SK-N-SH treated with all-trans-retinoic acid at 6 μM for 48 hours (cell line): ENCODE data around the gene MOV10L1.

Source experiments
- ATAC-seq: fragments of 200-7000 bp; cut with Tn5 transposase; 3 replicates; pipeline ENCODE4 v1.9.1; 2020; ENCODE audit warnings: mild to moderate bottlenecking, moderate library complexity
- ARNTL ChIP-seq: fragments of 450-650 bp; formaldehyde crosslinking; IDR thresholded peaks from 2 replicates; pipeline ENCODE4 v1.5.0; 2020; ENCODE audit warnings: low read depth, mild to moderate bottlenecking, moderate library complexity, borderline replicate concordance
- BACH2 ChIP-seq: fragments of 250-450 bp; sonication (Bioruptor Pico); IDR thresholded peaks from 2 replicates; pipeline ENCODE4 v1.9.0; 2021; ENCODE audit warnings: mild to moderate bottlenecking, borderline replicate concordance
- CREB5 ChIP-seq: fragments of 250-450 bp; sonication (Bioruptor Pico); IDR thresholded peaks from 2 replicates; pipeline ENCODE4 v1.5.1; 2020; ENCODE audit warnings: low read depth, mild to moderate bottlenecking, moderate library complexity
- CSDC2 ChIP-seq: fragments of 250-450 bp; sonication (Bioruptor Pico); IDR thresholded peaks from 2 replicates; pipeline ENCODE4 v1.5.0; 2020; ENCODE audit warnings: mild to moderate bottlenecking, moderate library complexity
- CSRNP3 ChIP-seq: fragments of 250-450 bp; sonication (Bioruptor Pico); IDR thresholded peaks from 2 replicates; pipeline ENCODE4 v1.5.1; 2021; ENCODE audit warnings: mild to moderate bottlenecking, moderate library complexity
- ESRRG ChIP-seq: fragments of 250-450 bp; sonication (Bioruptor Pico); IDR thresholded peaks from 2 replicates; pipeline ENCODE4 v1.6.1; 2021; ENCODE audit warnings: mild to moderate bottlenecking
- ISL1 ChIP-seq: fragments of 250-450 bp; sonication (Bioruptor Pico); IDR thresholded peaks from 2 replicates; pipeline ENCODE4 v2.1.2; 2022; ENCODE audit warnings: mild to moderate bottlenecking, moderate library complexity
- OSR1 ChIP-seq: fragments of 250-450 bp; sonication (Bioruptor Pico); IDR thresholded peaks from 2 replicates; pipeline ENCODE4 v1.8.0; 2022; ENCODE audit warnings: moderate library complexity, mild to moderate bottlenecking, inconsistent platforms
- PATZ1 ChIP-seq: fragments of 250-450 bp; sonication (Bioruptor Pico); IDR thresholded peaks from 2 replicates; pipeline ENCODE4 v1.8.0; 2020; ENCODE audit warnings: mild to moderate bottlenecking, moderate library complexity, borderline replicate concordance
- PPARA ChIP-seq: fragments of 250-450 bp; sonication (Bioruptor Pico); IDR thresholded peaks from 2 replicates; pipeline ENCODE4 v1.5.0; 2020; ENCODE audit warnings: mild to moderate bottlenecking, borderline replicate concordance
- RARB ChIP-seq: fragments of 250-450 bp; sonication (Bioruptor Pico); IDR thresholded peaks from 2 replicates; pipeline ENCODE4 v1.8.0; 2021; ENCODE audit warnings: mild to moderate bottlenecking, moderate library complexity
- SNAI2 ChIP-seq: fragments of 250-450 bp; sonication (Bioruptor Pico); IDR thresholded peaks from 2 replicates; pipeline ENCODE4 v1.5.0; 2020; ENCODE audit warnings: mild to moderate bottlenecking, moderate library complexity
- TCF4 ChIP-seq: fragments of 250-450 bp; sonication (Bioruptor Pico); IDR thresholded peaks from 2 replicates; pipeline ENCODE4 v1.8.0; 2021; ENCODE audit warnings: mild to moderate bottlenecking, moderate library complexity, borderline replicate concordance
- TOX ChIP-seq: fragments of 250-450 bp; sonication (Bioruptor Pico); IDR thresholded peaks from 2 replicates; pipeline ENCODE4 v1.8.0; 2021; ENCODE audit warnings: mild to moderate bottlenecking, moderate library complexity, borderline replicate concordance
- TSHZ2 ChIP-seq: fragments of 250-450 bp; sonication (Bioruptor Pico); IDR thresholded peaks from 2 replicates; pipeline ENCODE4 v1.5.0; 2020; ENCODE audit warnings: mild to moderate bottlenecking, moderate library complexity
- ZC3H10 ChIP-seq: fragments of 250-450 bp; sonication (Bioruptor Pico); IDR thresholded peaks from 2 replicates; pipeline ENCODE4 v1.5.1; 2021; ENCODE audit warnings: mild to moderate bottlenecking, moderate library complexity
- ZFP3 ChIP-seq: fragments of 250-450 bp; sonication (Bioruptor Pico); IDR thresholded peaks from 2 replicates; pipeline ENCODE4 v1.5.0; 2020; ENCODE audit warnings: mild to moderate bottlenecking, moderate library complexity
- ZFP30 ChIP-seq: fragments of 450-650 bp; formaldehyde crosslinking; IDR thresholded peaks from 2 replicates; pipeline ENCODE4 v1.5.0; 2022; ENCODE audit warnings: mild to moderate bottlenecking, moderate library complexity
- ZNF565 ChIP-seq: fragments of 450-650 bp; formaldehyde crosslinking; conservative IDR thresholded peaks from 2 replicates; pipeline ENCODE4 v1.5.0; 2020; ENCODE audit warnings: low read depth, mild to moderate bottlenecking, moderate library complexity
- ZNF70 ChIP-seq: fragments of 450-650 bp; formaldehyde crosslinking; IDR thresholded peaks from 2 replicates; pipeline ENCODE4 v1.5.0; 2020; ENCODE audit warnings: mild to moderate bottlenecking, moderate library complexity
- ZNF8 ChIP-seq: fragments of 450-650 bp; formaldehyde crosslinking; IDR thresholded peaks from 2 replicates; pipeline ENCODE4 v1.5.0; 2020; ENCODE audit warnings: mild to moderate bottlenecking, moderate library complexity

Gene MOV10L1

GRCh38 chr22:50078246-50078645, 11.6 kb upstream of the MOV10L1 start:
- ATAC-seq: no peak
- TF ChIP-seq ISL1: no peak
- no peak for TF ChIP-seq TOX (CRISPR knock-in tag)
- TF ChIP-seq BACH2 (CRISPR knock-in tag): no peak
- TF ChIP-seq RARB: no peak
- no peak for TF ChIP-seq OSR1 (CRISPR knock-in tag)
- TF ChIP-seq ARNTL (CRISPR knock-in tag): no peak
- no peak for TF ChIP-seq TSHZ2
- no peak for TF ChIP-seq ZNF565 (CRISPR knock-in tag)
- no peak for TF ChIP-seq PPARA (CRISPR knock-in tag)
- TF ChIP-seq ZFP30 (CRISPR knock-in tag): no peak
- no peak for TF ChIP-seq ZNF70 (CRISPR knock-in tag)
- no peak for TF ChIP-seq ESRRG

- no peak for TF ChIP-seq CREB5 (CRISPR knock-in tag)
- no peak for TF ChIP-seq BACH2 (CRISPR knock-in tag)
- no peak for TF ChIP-seq PPARA (CRISPR knock-in tag)
- TF ChIP-seq RARB: no peak
- no peak for TF ChIP-seq ZFP3 (CRISPR knock-in tag)
- TF ChIP-seq ZNF8: no peak
- no peak for ATAC-seq
These were observed 11.0 kb upstream of the MOV10L1 start for GRCh38 chr22:50078761-50079160.

GRCh38 chr22:50080077-50080465, 9.7 kb upstream of the MOV10L1 start:
- no peak for TF ChIP-seq TCF4 (CRISPR knock-in tag)
- no peak for TF ChIP-seq CSDC2 (CRISPR knock-in tag)
- no peak for TF ChIP-seq ZNF8
- no peak for TF ChIP-seq ZNF565 (CRISPR knock-in tag)
- TF ChIP-seq SNAI2: no peak
- TF ChIP-seq PATZ1: no peak
- TF ChIP-seq ZC3H10 (CRISPR knock-in tag): no peak
- no peak for TF ChIP-seq CSRNP3 (CRISPR knock-in tag)
- TF ChIP-seq PPARA (CRISPR knock-in tag): no peak
- no peak for TF ChIP-seq OSR1 (CRISPR knock-in tag)
- no peak for TF ChIP-seq TSHZ2
- TF ChIP-seq ZNF70 (CRISPR knock-in tag): no peak
- TF ChIP-seq RARB: no peak
- TF ChIP-seq CREB5 (CRISPR knock-in tag): no peak
- TF ChIP-seq ESRRG: no peak
- TF ChIP-seq ISL1: no peak

More at GRCh38 chr22:50080077-50080465, 9.7 kb upstream of the MOV10L1 start:
- no peak for ATAC-seq
